Activated T-helper 1 cell treated with anti-CD3 and anti-CD28 coated beads, Interleukin-2, amount 50 U/mL, for 16 hours (primary cell): Measurements from ENCODE around the gene SLC38A2.
"Not testable (repeated sequence)": the region's sequence is repeated elsewhere in the genome, so short reads cannot be mapped to it uniquely, and the experiment has no call there.

Experiments
- DNase-seq, 2 donors: peaks; one replicate each; pipeline ENCODE4 v3.0.0-alpha.2; 2020; ENCODE audit warnings: low read depth in 1 of 2, low spot score in 1 of 2

The SLC38A2 gene

GRCh38 chr12:46372544-46373300, at the start of gene SLC38A2:
Gene SLC38A2, minus strand, starts transcription at chr12:46372773. Its CDS starts 1,480 bp downstream, at chr12:46371293.
- peak; percentile 96 to 97 for DNase-seq

GRCh38 chr12:46419675-46420074, 47.1 kb upstream of the SLC38A2 start:
- DNase-seq: no peak

- DNase-seq: no peak
Observed at GRCh38 chr12:46415552-46415951, 43.0 kb upstream of the SLC38A2 start.

DNA sequence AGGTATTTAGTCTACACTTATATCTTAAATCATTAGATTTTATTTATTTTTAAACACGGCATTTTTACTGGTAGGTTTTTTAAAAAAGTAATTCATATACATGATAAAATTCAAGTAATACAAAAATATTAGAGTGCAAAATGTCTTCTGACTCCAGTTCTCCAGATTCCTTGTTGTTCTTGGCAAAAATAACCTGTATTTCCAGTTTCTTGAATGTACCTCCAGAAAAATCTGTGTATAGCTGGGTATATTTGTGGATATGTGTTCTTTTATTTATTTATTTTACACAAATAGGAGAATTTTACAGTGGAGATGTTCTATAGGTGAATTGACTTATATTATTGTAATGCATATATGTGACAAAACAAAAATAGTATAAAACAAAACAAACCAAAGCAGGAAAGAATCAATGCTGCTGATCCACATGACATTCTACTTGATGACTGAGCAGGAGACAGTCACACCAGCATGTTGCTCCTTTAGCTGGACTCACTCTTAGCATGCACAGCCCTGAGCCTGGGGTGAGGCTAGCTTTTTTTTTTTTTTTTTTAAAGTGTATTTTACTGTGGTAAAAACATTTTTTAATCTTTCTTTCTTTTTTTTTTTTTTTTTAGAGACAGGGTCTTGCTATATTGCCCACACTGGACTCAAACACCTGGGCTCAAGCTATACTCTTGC, 42.2 kb upstream of the SLC38A2 start:
- DNase-seq: no peak

- DNase-seq: no peak
Observed at GRCh38 chr12:46413368-46413767, 40.8 kb upstream of the SLC38A2 start.

DNA sequence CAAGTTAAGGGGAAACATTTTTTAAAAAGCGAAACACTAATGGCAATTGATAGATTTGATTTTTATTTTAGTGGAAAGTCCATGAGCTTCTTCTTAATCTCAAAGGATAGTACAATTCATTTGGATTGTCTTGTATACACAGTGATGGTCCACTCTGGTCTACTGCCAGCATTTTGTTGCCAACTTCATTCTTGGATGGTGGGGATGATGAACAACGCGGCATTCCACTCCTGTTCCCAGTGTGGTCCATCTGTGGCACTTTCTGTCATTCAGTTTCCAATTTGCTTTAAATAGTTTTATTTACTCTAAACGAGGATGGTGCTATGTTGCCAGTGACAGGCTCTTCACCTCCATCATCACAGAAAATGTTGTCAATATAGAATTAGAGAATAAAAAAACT, 40.3 kb upstream of the SLC38A2 start:
- DNase-seq: no peak

GRCh38 chr12:46410495-46410894, 37.9 kb upstream of the SLC38A2 start:
- no peak for DNase-seq

DNA sequence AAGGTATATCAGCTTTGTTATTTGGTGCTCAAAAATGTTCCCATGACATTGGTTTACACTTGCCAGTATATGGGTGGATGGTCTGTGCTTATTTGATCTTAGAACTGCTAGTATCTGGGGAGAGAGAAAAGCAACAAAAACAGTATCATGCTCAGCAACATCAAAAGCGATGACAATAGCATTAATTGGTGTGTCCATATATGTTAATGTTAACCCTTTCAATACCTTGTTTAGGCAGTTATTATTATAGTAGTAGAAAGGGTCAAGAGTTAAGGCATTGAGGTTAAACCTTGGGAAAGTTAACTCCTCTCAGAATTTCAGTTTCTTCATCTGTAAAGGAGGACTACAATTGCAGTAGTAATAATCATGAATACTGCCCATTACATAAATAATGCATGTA, 37.4 kb upstream of the SLC38A2 start:
- no peak for DNase-seq

DNA sequence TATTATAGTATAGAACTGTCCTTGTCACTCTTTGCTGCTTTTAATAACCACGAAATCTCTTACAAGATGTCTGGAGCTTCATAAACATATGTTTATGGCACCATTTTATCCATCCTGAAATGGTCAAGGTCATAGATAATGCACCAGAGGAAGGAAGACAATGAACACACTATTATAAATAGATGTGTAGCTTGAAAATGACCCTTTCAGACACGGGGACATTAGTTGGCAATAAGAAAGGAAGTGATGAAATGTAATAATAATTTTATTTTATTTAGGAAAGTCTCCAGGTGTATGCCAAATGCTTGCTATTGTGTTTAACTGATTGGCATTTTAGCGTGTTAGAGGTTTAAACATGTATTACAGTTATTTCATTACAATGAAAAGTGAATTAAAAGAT, 36.8 kb upstream of the SLC38A2 start:
- no peak for DNase-seq

DNA sequence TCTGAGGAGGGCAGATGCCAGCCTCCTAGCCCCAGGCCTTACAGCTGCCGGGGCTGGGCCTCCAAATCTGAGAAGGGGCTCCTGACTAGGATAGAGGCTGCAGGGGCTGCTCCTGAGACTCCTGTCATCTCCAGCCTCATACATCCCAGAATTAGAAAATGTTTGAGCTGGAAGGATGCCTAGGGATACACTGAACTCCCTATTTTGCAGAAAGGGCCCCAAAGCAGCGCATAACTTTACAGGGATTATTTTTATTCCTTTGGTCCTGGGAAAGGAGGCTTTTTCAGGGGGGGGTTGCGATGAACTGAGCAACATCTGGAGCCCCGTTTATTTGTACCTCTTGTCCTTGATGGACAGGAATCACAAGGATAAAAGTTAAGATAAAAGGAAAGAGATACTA, 35.9 kb upstream of the SLC38A2 start:
- DNase-seq: no peak

DNA sequence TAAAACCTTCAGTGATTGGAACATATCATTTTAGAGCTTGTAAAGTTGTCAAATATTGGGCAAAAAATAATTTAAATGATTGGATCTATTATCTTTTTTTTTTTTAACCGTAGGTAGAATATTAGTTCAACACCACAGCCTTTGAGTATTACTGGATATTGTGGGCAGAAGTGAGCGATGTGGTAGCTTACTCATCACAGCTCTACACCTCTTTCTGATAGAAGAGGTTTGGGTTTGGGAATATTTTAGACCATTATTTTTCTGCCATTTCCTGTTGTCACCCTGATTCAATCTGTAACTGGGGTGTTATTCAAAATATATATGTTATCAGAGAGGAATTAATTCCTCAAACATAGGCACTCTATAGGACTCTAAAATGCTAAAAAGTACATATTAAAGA, 34.8 kb upstream of the SLC38A2 start:
- DNase-seq: no peak

DNA sequence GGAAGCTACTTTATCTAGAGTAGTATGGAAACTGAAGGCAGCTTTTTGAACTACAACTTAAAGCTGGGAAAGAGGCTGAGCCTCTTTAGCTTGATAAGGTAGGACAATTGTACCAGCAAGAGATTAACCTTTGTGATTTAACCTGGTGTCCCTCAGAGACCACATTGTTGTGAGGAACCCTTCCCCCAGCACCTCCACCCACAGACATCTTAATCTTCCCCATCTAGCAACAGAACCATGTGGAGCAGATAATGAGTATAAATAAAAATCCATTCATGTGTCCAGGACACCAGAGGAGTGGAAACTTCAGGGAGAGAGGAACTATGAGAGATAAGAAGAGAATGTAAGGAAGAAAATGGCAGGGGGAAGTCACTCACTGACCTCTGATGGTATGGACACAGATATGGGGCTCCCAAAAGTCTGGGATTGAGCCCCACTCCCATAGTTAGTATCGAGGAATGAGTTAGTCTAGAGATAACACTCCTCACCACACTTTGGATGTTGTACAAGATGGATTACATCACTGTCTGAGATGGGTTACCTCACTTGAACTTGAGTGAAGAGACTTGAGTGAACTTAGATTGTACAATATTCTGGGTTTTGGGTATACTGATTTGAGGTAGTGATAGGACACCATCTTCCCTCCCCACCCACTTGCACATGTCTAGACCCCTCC, 33.9 kb upstream of the SLC38A2 start:
- DNase-seq: no peak

DNA sequence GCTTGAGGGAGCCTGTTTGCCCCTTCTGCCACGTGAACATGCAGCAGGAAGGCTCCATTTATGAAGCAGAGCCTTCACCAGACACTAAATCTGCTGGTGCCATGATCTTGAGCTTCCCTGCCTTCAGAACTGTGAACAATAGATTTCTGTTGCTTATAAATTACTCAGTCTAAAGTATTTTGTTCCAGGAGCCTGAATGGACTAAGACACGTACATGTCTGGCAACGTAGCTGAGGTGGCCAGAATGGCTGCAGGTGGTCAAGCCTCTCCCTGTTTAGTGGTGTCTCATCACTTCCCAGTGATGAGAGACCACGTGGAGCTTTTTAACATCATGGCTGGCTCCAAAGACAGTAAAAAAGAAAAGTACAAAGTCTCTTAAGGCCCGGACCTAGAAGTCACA, 32.2 kb upstream of the SLC38A2 start:
- DNase-seq: no peak

GRCh38 chr12:46404225-46404631, 31.7 kb upstream of the SLC38A2 start:
- no peak for DNase-seq

DNA sequence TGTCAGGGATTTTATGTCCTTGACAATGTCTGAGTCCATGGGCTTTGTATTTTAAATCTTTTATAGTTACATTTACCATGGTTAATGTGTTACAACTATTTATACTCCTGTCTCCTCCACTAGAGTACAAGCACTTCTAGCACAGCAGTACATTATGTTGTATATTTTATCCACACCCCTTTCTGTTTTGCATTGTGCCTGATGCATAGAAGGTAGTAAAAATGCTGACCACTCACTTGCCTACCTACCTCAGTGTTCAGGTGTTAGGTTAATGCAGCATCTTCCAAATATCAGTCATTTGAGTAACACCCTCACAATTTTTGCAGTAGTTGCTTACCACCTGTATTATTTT, 31.1 kb upstream of the SLC38A2 start:
- DNase-seq: no peak

DNA sequence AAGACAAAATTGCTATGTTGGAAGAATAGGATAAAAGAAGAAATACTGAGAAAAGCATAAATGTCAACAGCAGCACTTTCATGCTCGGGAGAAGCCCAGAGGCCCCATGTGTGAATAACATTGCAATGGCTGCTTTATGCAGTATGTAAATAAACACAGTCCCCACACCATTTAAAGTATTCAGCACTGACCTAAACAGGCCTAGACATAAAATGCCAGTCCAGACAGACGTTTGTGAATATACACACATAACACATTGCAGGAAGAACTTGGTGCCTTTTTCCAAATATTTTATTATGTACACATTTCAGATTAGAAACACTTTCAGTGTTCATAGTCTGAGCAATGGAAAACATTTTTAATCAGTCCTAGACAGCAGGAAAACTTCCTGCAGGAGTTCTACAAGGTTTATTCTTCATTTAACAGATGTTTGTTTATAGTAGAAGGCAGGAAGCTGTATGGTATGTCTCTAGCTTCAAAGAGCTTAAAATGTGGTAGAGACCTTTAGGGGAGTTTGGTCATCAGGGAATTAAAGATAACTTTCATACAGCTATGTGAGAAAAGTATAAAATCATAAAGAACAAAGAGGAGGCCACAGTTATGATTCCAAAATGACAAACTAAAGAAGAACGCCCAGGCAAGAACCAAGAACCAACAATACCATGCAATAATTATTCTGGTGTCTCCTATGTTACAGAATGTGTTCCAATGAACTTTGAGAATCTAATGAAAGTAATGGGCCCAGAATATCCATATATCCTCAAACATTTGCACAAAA, 30.6 kb upstream of the SLC38A2 start:
- no peak for DNase-seq

- DNase-seq: no peak
Observed at GRCh38 chr12:46402451-46402850, 29.9 kb upstream of the SLC38A2 start.

GRCh38 chr12:46401662-46402061, 29.1 kb upstream of the SLC38A2 start:
- DNase-seq: no peak

GRCh38 chr12:46400406-46400805, 27.8 kb upstream of the SLC38A2 start:
- no peak for DNase-seq

GRCh38 chr12:46399461-46400248, 27.1 kb upstream of the SLC38A2 start:
- DNase-seq: not testable (repeated sequence)

DNA sequence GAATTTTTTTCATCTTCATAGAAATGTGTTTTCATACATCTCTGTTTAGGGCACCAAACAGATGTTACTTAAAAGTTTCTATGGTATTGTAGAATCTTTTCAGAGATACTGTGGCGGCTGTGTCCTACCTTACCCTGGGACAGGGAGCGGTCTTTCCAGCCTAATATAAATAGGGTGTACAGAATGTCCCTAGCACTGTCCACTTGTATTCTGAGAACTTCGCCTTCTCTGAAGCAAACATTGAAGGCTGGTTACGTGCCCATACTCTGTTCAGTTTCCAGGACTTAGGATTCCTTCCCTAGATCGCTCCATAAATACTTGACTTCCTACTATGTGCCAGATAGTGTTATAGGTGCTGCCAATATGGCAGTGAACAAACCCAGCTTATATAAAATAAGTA, 24.3 kb upstream of the SLC38A2 start:
- DNase-seq: no peak
